H1 (cell line): ENCODE measurements around the gene MYO5B. TPM values are rescaled to one million over a fixed set of nuclear protein-coding genes. Genes with fewer than 3 reads are reported as not detected.

Experiments
- CTCF ChIA-PET: fragments of 300-600 bp; sonication (Branson Sonifier 250); formaldehyde crosslinking; loops from one replicate; lab custom pipeline; 2021; ENCODE audit not compliant: partially characterized antibody; lab: Charles Lee
- POLR2A ChIA-PET: fragments of 300-600 bp; sonication (Branson Sonifier 250); formaldehyde crosslinking; loops from one replicate; lab custom pipeline; 2021; ENCODE audit warnings: inconsistent platforms; ENCODE audit not compliant: partially characterized antibody; lab: Charles Lee
- DNase-seq, 2 experiments: peaks; one replicate each; pipeline versions ENCODE4 v3.0.0 to v3.0.0-alpha.2; 2010 to 2022; ENCODE audit warnings: low spot score in 2 of 2, low read depth in 1 of 2, mixed read lengths in 1 of 2
- FAIRE-seq: peaks from 2 replicates; lab custom pipeline; 2011; peaks lifted over from hg19 to GRCh38; lab: Jason Lieb, UNC
- H2AFZ ChIP-seq: 2 replicates; pipeline ENCODE4 v1.8.1; 2012; ENCODE audit warnings: low read length, inconsistent platforms
- H2AK5ac ChIP-seq: 2 replicates; pipeline ENCODE4 v1.6.1; 2013; ENCODE audit warnings: low read depth, low read length
- H2BK120ac ChIP-seq: replicated peaks from 2 replicates; pipeline ENCODE3; 2013; ENCODE audit warnings: low read depth, low read length, inconsistent platforms
- H2BK12ac ChIP-seq: 2 replicates; pipeline ENCODE4 v1.6.1; 2013; ENCODE audit warnings: low read depth, low read length
- H2BK15ac ChIP-seq: 2 replicates; pipeline ENCODE4 v1.6.1; 2013; ENCODE audit warnings: low read length
- H2BK20ac ChIP-seq: 2 replicates; pipeline ENCODE4 v1.6.1; 2013; ENCODE audit warnings: low read length
- H2BK5ac ChIP-seq: 2 replicates; pipeline ENCODE4 v1.6.1; 2013; ENCODE audit warnings: low read depth, low read length
- H3K14ac ChIP-seq: 2 replicates; pipeline ENCODE4 v1.6.1; 2013; ENCODE audit warnings: inconsistent platforms; ENCODE audit not compliant: insufficient read length
- H3K18ac ChIP-seq: 2 replicates; pipeline ENCODE4 v1.6.1; 2013; ENCODE audit warnings: low read length; ENCODE audit errors: extremely low read depth
- H3K23ac ChIP-seq: 2 replicates; pipeline ENCODE4 v1.6.1; 2013; ENCODE audit warnings: inconsistent platforms; ENCODE audit not compliant: insufficient read length
- H3K23me2 ChIP-seq: 2 replicates; pipeline ENCODE4 v1.6.1; 2013; ENCODE audit warnings: low read depth, low read length
- H3K27ac ChIP-seq: 2 replicates; pipeline ENCODE4 v1.6.1; 2011; ENCODE audit warnings: low read depth, low read length, inconsistent platforms
- H3K27me3 ChIP-seq, 4 experiments: replicated peaks in 1 of 4; 1 replicate in 1 of 4; 2 replicates in 3 of 4; pipeline versions ENCODE4 v1.6.1 to v1.8.1; 2011 to 2013; ENCODE audit warnings: low read length in 3 of 4, mild to moderate bottlenecking in 3 of 4, inconsistent platforms in 2 of 4, mixed read lengths in 2 of 4, moderate library complexity in 1 of 4; ENCODE audit not compliant: control insufficient read depth in 3 of 4, insufficient read depth in 3 of 4; ENCODE audit errors: extremely low read depth in 1 of 4
- H3K36me3 ChIP-seq, 4 experiments: 2 replicates each; pipeline versions ENCODE4 v1.6.1 to v1.8.1; 2011 to 2013; ENCODE audit warnings: mild to moderate bottlenecking in 4 of 4, low read length in 3 of 4, moderate library complexity in 2 of 4, control low read depth in 1 of 4, inconsistent platforms in 1 of 4; ENCODE audit not compliant: insufficient read depth in 4 of 4, control insufficient read depth in 2 of 4
- H3K4ac ChIP-seq: replicated peaks from 2 replicates; pipeline ENCODE3; 2013; ENCODE audit warnings: low read length, low read depth, mixed read lengths, inconsistent platforms; ENCODE audit not compliant: insufficient read length
- H3K4me1 ChIP-seq, 4 experiments: replicated peaks in 1 of 4; 1 replicate in 1 of 4; 2 replicates in 3 of 4; pipeline versions ENCODE4 v1.6.1 to v1.8.1; 2011 to 2013; ENCODE audit warnings: low read length in 3 of 4, inconsistent platforms in 2 of 4, mixed read lengths in 1 of 4; ENCODE audit not compliant: insufficient read depth in 4 of 4, control insufficient read depth in 3 of 4
- H3K4me2 ChIP-seq, 2 experiments: 2 replicates each; pipeline versions ENCODE4 v1.6.1 to v1.8.1; 2011 to 2013; ENCODE audit warnings: low read depth in 2 of 2, low read length in 2 of 2, control low read depth in 1 of 2, inconsistent platforms in 1 of 2, mild to moderate bottlenecking in 1 of 2; ENCODE audit not compliant: insufficient read depth in 1 of 2
- H3K4me3 ChIP-seq, 4 experiments: fragments of 200-600, 300-600 bp in 1 of 4; sonication (generic), shearing (Covaris generic), sonication (Bioruptor Twin) in 1 of 4; 2 replicates each; pipeline versions ENCODE4 v1.5.1 to v1.8.1; 2011 to 2016; ENCODE audit warnings: low read length in 4 of 4, low read depth in 3 of 4, control low read depth in 2 of 4, inconsistent platforms in 2 of 4, mild to moderate bottlenecking in 2 of 4, mixed read lengths in 1 of 4, moderate library complexity in 1 of 4; ENCODE audit not compliant: insufficient read depth in 2 of 4; ENCODE audit errors: extremely low read depth in 1 of 4
- H3K56ac ChIP-seq: replicated peaks from 2 replicates; pipeline ENCODE3; 2013; ENCODE audit warnings: low read depth, mild to moderate bottlenecking, mixed read lengths, low read length, inconsistent platforms; ENCODE audit not compliant: insufficient read length
- H3K79me1 ChIP-seq: 2 replicates; pipeline ENCODE4 v1.6.1; 2013; ENCODE audit warnings: low read depth, low read length, control low read depth
- H3K79me2 ChIP-seq, 2 experiments: 2 replicates each; pipeline versions ENCODE4 v1.6.1 to v1.8.1; 2012 to 2013; ENCODE audit warnings: low read length in 2 of 2, mild to moderate bottlenecking in 2 of 2, inconsistent platforms in 1 of 2; ENCODE audit not compliant: insufficient read depth in 2 of 2, control insufficient read depth in 1 of 2
- H3K9ac ChIP-seq, 4 experiments: replicated peaks in 1 of 4; 1 replicate in 1 of 4; 2 replicates in 3 of 4; pipeline versions ENCODE4 v1.6.1 to v1.8.1; 2011 to 2013; ENCODE audit warnings: low read depth in 3 of 4, low read length in 3 of 4, control low read depth in 2 of 4, mild to moderate bottlenecking in 2 of 4, moderate library complexity in 2 of 4, inconsistent platforms in 1 of 4; ENCODE audit errors: extremely low read depth in 1 of 4
- H3K9me3 ChIP-seq, 2 experiments: 2 replicates each; pipeline versions ENCODE4 v1.6.1 to v1.8.1; 2012 to 2013; ENCODE audit warnings: mild to moderate bottlenecking in 2 of 2, moderate library complexity in 2 of 2, control low read depth in 1 of 2, inconsistent platforms in 1 of 2, low read depth in 1 of 2, low read length in 1 of 2, mixed read lengths in 1 of 2; ENCODE audit not compliant: insufficient read depth in 2 of 2
- H4K20me1 ChIP-seq, 2 experiments: replicated peaks in 1 of 2; 2 replicates each; pipeline versions ENCODE3 to v1.8.1; 2011 to 2013; ENCODE audit warnings: inconsistent platforms in 2 of 2, low read length in 2 of 2, mild to moderate bottlenecking in 1 of 2; ENCODE audit not compliant: insufficient read depth in 2 of 2, control insufficient read depth in 1 of 2
- H4K5ac ChIP-seq: 2 replicates; pipeline ENCODE4 v1.6.1; 2013; ENCODE audit warnings: low read length, low read depth, mixed read lengths, inconsistent platforms; ENCODE audit not compliant: insufficient read length
- H4K8ac ChIP-seq: 2 replicates; pipeline ENCODE4 v1.8.0; 2013; ENCODE audit warnings: mild to moderate bottlenecking, moderate library complexity, low read length, inconsistent platforms; ENCODE audit not compliant: insufficient read depth; ENCODE audit errors: extremely low read depth
- H4K91ac ChIP-seq: replicated peaks from 2 replicates; pipeline ENCODE3; 2013; ENCODE audit warnings: low read length, mixed read lengths, inconsistent platforms; ENCODE audit not compliant: insufficient read length
- RBBP5 ChIP-seq: IDR thresholded peaks from 2 replicates; pipeline ENCODE4 v1.7.1; 2012; ENCODE audit warnings: low read depth, mild to moderate bottlenecking, inconsistent platforms, low read length, moderate library complexity, borderline replicate concordance
- WGBS, 2 experiments: shearing (Covaris generic) in 1 of 2; methylation state at CpG; one replicate each; pipeline versions ENCODE4 v1.1.6 to v1.1.7; 2013 to 2015; ENCODE audit warnings: low lambda C conversion rate in 2 of 2, mixed read lengths in 2 of 2, inconsistent platforms in 1 of 2, low coverage in 1 of 2, missing lambda C conversion rate in 1 of 2; ENCODE audit not compliant: insufficient replicate concordance in 2 of 2, insufficient coverage in 1 of 2, insufficient read length in 1 of 2; ENCODE audit errors: extremely low coverage in 1 of 2, missing lambda C conversion rate in 1 of 2; 5-methylcytosine and 5-hydroxymethylcytosine counted together
- polyA plus RNA-seq, 7 experiments: library from polyadenylated mRNA; depleted of rRNA in 3 of 7; stranded (reverse) in 5 of 7; unstranded in 2 of 7; fragments of >200 nt in 5 of 7; fragments of 200-250 nt in 2 of 7; gene quantifications; 1 replicate in 5 of 7; 2 replicates in 1 of 7; 4 replicates in 1 of 7; pipeline versions ENCODE4 v1.2.1 to v1.2.3, GENCODE V29; 2011 to 2013; ENCODE audit warnings: missing spikeins in 2 of 7, mixed read lengths in 2 of 7
- total RNA-seq: library from RNA; stranded (reverse); fragmentation: NEBNext Ultra II Directional; extraction: Animal tissue kit (Norgen Biotek cat#: 25700); gene quantifications from 2 replicates; pipeline ENCODE4 v1.2.1, GENCODE V29; 2021

MYO5B gene
- total and polyA plus RNA-seq, 2 of the 8 experiments (the other 6 are each of a cell fraction or from before 2014, with no cell fraction given) = 6.4 to 7.7 TPM

GRCh38 chr18:50186385-50186784 is 8.6 kb downstream of the MYO5B start:
- no peak overlapping the region for H4K91ac ChIP-seq
- POLR2A ChIA-PET = no interaction called here
- CTCF ChIA-PET = interaction anchor here (0.9 to 3.1 kb wide), 6 partner anchors 8 to 142 kb away, joined by 3 to 10 read pairs (median 4); partner anchors contain the start of gene MYO5B

More at GRCh38 chr18:50186385-50186784, 8.6 kb downstream of the MYO5B start:
- H2BK15ac ChIP-seq = no peak overlapping the region
- WGBS, 2 experiments = 100% methylated on average over 1 of the region's 1 CpG; no CpG with 5 or more reads in 1 of the 2 experiments
- no peaks in the 10 kb centered on the region for H3K4me1 ChIP-seq
- no peak overlapping the region for H2BK5ac ChIP-seq
- no peak overlapping the region for H3K4me3 ChIP-seq
- H3K9me3 ChIP-seq = no peaks in the 10 kb centered on the region
- no peaks in the 10 kb centered on the region for H3K23me2 ChIP-seq
- H3K79me2 ChIP-seq = no peaks in the 10 kb centered on the region
- no peak overlapping the region for H3K4me2 ChIP-seq
- no peak overlapping the region for H2BK20ac ChIP-seq
- no peaks in the 10 kb centered on the region for H3K79me1 ChIP-seq
- H3K23ac ChIP-seq = no peak overlapping the region
- H4K20me1 ChIP-seq = no peaks in the 10 kb centered on the region
- H3K27me3 ChIP-seq = peaks cover 0 to 3% (median under 1%) of the 10 kb centered on the region in 4 experiments; a peak in 1 of 7 replicates
- H2AK5ac ChIP-seq = no peak overlapping the region
- H2BK12ac ChIP-seq = no peak overlapping the region
- H4K5ac ChIP-seq = no peak overlapping the region
- H3K36me3 ChIP-seq = no peaks in the 10 kb centered on the region
- DNase-seq = no peak
- H3K14ac ChIP-seq = no peak overlapping the region
- H3K18ac ChIP-seq = no peak overlapping the region
- no peak overlapping the region for H3K27ac ChIP-seq
- H2BK120ac ChIP-seq = no peak overlapping the region
- no peak for TF ChIP-seq RBBP5
- no peak overlapping the region for H3K56ac ChIP-seq
- FAIRE-seq = no peak
- H3K4ac ChIP-seq = no peak overlapping the region
- no peak overlapping the region for H3K9ac ChIP-seq
- H2AFZ ChIP-seq = no peak overlapping the region
- H4K8ac ChIP-seq = no peak overlapping the region
